Heart left ventricle (tissue), 16 donors: ENCODE results near the gene NLRC5. TPM values are rescaled to one million over a fixed set of nuclear protein-coding genes. Genes with fewer than 3 reads are reported as not detected.

Experiments used
- ATAC-seq, 4 donors: fragments of 200-7000 bp; cut with Tn5 transposase; one replicate each; pipeline ENCODE4 v1.9.1; 2020 to 2022; ENCODE audit warnings: moderate library complexity in 4 of 4, mild to moderate bottlenecking in 3 of 4, moderate number of reproducible peaks in 1 of 4
- DNase-seq, 5 donors: peaks; one replicate each; pipeline ENCODE4 v3.0.0-alpha.2; 2020
- H3K27ac ChIP-seq, 12 donors: fragments of 200-600 bp; sonication (generic) in 4 of 12; one replicate each; pipeline versions ENCODE4 v1.5.0 to v1.8.0; 2016 to 2022; ENCODE audit warnings: mild to moderate bottlenecking in 2 of 12
- H3K27me3 ChIP-seq, 9 donors: fragments of 200-600 bp; sonication (generic) in 2 of 9; one replicate each; pipeline versions ENCODE4 v1.5.1 to v1.8.0; 2016 to 2022; ENCODE audit warnings: mild to moderate bottlenecking in 3 of 9
- H3K36me3 ChIP-seq, 9 donors: fragments of 200-600 bp; sonication (generic) in 2 of 9; one replicate each; pipeline versions ENCODE4 v1.5.0 to v1.8.0; 2018 to 2022; ENCODE audit warnings: mild to moderate bottlenecking in 2 of 9
- H3K4me1 ChIP-seq, 12 donors: fragments of 200-600 bp; sonication (generic) in 4 of 12; one replicate each; pipeline versions ENCODE4 v1.5.0 to v1.8.0; 2016 to 2022; ENCODE audit warnings: mild to moderate bottlenecking in 3 of 12
- H3K4me3 ChIP-seq, 12 donors: fragments of 200-600 bp; sonication (generic) in 4 of 12; one replicate each; pipeline versions ENCODE4 v1.5.0 to v1.8.0; 2017 to 2022; ENCODE audit warnings: mild to moderate bottlenecking in 9 of 12, moderate library complexity in 4 of 12
- H3K9me3 ChIP-seq, 12 donors: fragments of 200-600 bp; sonication (generic) in 4 of 12; one replicate each; pipeline versions ENCODE4 v1.5.0 to v1.8.0; 2016 to 2022; ENCODE audit warnings: mild to moderate bottlenecking in 1 of 12
- CTCF ChIP-seq, 12 donors: fragments of 200-600 bp; sonication (generic) in 4 of 12; IDR thresholded peaks; one replicate each; pipeline versions ENCODE4 v1.5.0 to v1.8.0; 2018 to 2022; ENCODE audit warnings: antibody characterized with exemption in 12 of 12, mild to moderate bottlenecking in 5 of 12
- POLR2A ChIP-seq, 2 donors: fragments of 450-650 bp; IDR thresholded peaks; one replicate each; pipeline ENCODE4 v1.6.1; 2017; ENCODE audit warnings: antibody characterized with exemption in 2 of 2, mild to moderate bottlenecking in 2 of 2, moderate library complexity in 2 of 2
- WGBS, 4 donors: extraction: QIAGEN DNeasy Blood & Tissue Kit in 2 of 4; methylation state at CpG; one replicate each; pipeline versions ENCODE4 v1.1.5 to v1.1.7; 2013 to 2018; 5-methylcytosine and 5-hydroxymethylcytosine counted together
- intact Hi-C, 10 donors: fragments of 100-400 bp; cut with DNase I; formaldehyde crosslinking; loops; one replicate each; pipeline versions ENCODE4 v1.11.1 to v1.14.2; 2022
- polyA plus RNA-seq, 2 donors: library from polyadenylated mRNA; stranded (reverse); fragments of 200-250 nt; gene quantifications; one replicate each; pipeline ENCODE4 v1.2.3, GENCODE V29; 2013
- total RNA-seq, 9 donors: library from RNA; depleted of rRNA in 2 of 9; stranded (reverse); fragments of >200 nt in 2 of 9; fragmentation: NEBNext Ultra II Directional in 3 of 9; extraction: Animal tissue kit (Norgen Biotek cat#: 25700) in 3 of 9; gene quantifications; one replicate each; pipeline versions ENCODE4 v1.1.0 to v1.2.4, GENCODE V29; 2016 to 2023
- donor health status: ischemic (EF 13 %, LVEDD 7.1; RV severe dilation, severe dysfunction).
- donor health status: healthy with polysubstance abuse.
- donor health status: DM: no; HTN: yes; CAD: no.
- donor health status: DM: no; HTN: no; CAD: no.
- donor health status: ischemic (EF 25% LVEDD 6.9; RV normal size, moderate dysfunction).
- donor health status: ischemic (EF 25% LVEDD 5.7; RV mildly dilated, moderate dysfunction).
- donor health status: healthy.
- donor health status: DM: yes; HTN: yes; CAD: no.
- donor health status: ischemic (EF 35%, LVEDD 5.7; RV mildly dilated, moderate dysfunction).
- donor health status: nonischemic (EF 11% LVEDD 7.7; RV severe dilation, severe dysfunction).
- donor health status: DM: yes; HTN: yes; CAD: no.
- donor health status: PGD.
- donor health status: ischemic (EF 29% LVEDD 5.4; RV normal size, mild dysfunction).
- donor health status: nonischemic (EF 23%, LVEDD 6.1; RV moderate dilation, normal function).

NLRC5 gene
- total and polyA plus RNA-seq, 11 donors = 5.8 to 98.6 (median 9.9) TPM

- Histone ChIP-seq H3K27ac (peak overlapping the region in 1 of 12 donors; percentile 20), H3K4me3 (no peak overlapping the region), H3K36me3 (peaks cover 0 to 73% (median 36%) of the 10 kb centered on the region in 9 donors), H3K27me3 (no peaks in the 10 kb centered on the region), H3K9me3 (no peaks in the 10 kb centered on the region), H3K4me1 (peaks cover 0 to 14% (median 0%) of the 10 kb centered on the region in 12 donors)
- no peak for DNase-seq
- 82 to 86% (median 86%) methylated on average over 11 of the region's 11 CpGs for WGBS, 4 donors
- no peak for TF ChIP-seq CTCF (IDR thresholded peaks at IDR 0.05)
- intact Hi-C loops = no loop called here
- no peak for ATAC-seq
Observed at GRCh38 chr16:57123974-57124674, 134.8 kb downstream of the NLRC5 start.

- WGBS, 4 donors = 95 to 97% (median 96%) methylated on average over 4 of the region's 4 CpGs
- TF ChIP-seq POLR2A (IDR thresholded peaks at IDR 0.05) (no peak), CTCF (IDR thresholded peaks at IDR 0.05) (no peak)
- no peaks in the 10 kb centered on the region for H3K27me3 ChIP-seq
- peaks cover 0 to 14% (median 0%) of the 10 kb centered on the region in 12 donors for H3K4me1 ChIP-seq
- intact Hi-C loops = no loop called here
- H3K9me3 ChIP-seq = no peaks in the 10 kb centered on the region
- H3K27ac ChIP-seq = no peak overlapping the region
- ATAC-seq (no peak), DNase-seq (no peak)
- H3K4me3 ChIP-seq = no peak overlapping the region
- H3K36me3 ChIP-seq = peaks cover 0 to 65% (median 28%) of the 10 kb centered on the region in 9 donors
Observed at GRCh38 chr16:57125376-57125775, 136.0 kb downstream of the NLRC5 start.

GRCh38 chr16:57125969-57126368, 136.6 kb downstream of the NLRC5 start:
- intact Hi-C loops = no loop called here
- Histone ChIP-seq H3K27ac (no peak overlapping the region), H3K4me3 (no peak overlapping the region), H3K9me3 (no peaks in the 10 kb centered on the region), H3K36me3 (peaks cover 0 to 59% (median 23%) of the 10 kb centered on the region in 9 donors), H3K4me1 (peaks cover 0 to 14% (median 0%) of the 10 kb centered on the region in 12 donors), H3K27me3 (no peaks in the 10 kb centered on the region)
- no peak for DNase-seq
- TF ChIP-seq CTCF (IDR thresholded peaks at IDR 0.05) (no peak), POLR2A (IDR thresholded peaks at IDR 0.05) (no peak)
- no peak for ATAC-seq
- 97 to 99% (median 98%) methylated on average over 4 of the region's 4 CpGs for WGBS, 4 donors

GRCh38 chr16:57126411-57126810, 137.1 kb downstream of the NLRC5 start:
- WGBS, 4 donors = 77 to 88% (median 84%) methylated on average over 4 of the region's 4 CpGs
- intact Hi-C loops = no loop called here
- Histone ChIP-seq H3K27me3 (no peaks in the 10 kb centered on the region), H3K4me3 (no peak overlapping the region), H3K9me3 (no peaks in the 10 kb centered on the region), H3K27ac (no peak overlapping the region), H3K4me1 (peaks cover 0 to 14% (median 0%) of the 10 kb centered on the region in 12 donors), H3K36me3 (peaks cover 0 to 56% (median 24%) of the 10 kb centered on the region in 9 donors)
- DNase-seq (no peak), ATAC-seq (peak in 1 of 4 donors; percentile 9)
- no peak for TF ChIP-seq CTCF (IDR thresholded peaks at IDR 0.05)
- TF ChIP-seq POLR2A (IDR thresholded peaks at IDR 0.05) = no peak
